T-cell (primary cell): Measurements from ENCODE around the gene MIS12. TPM values are rescaled to one million over a fixed set of nuclear protein-coding genes. Genes with fewer than 3 reads are reported as not detected.

ENCODE experiments used
- ATAC-seq, 4 experiments: fragments of 200-7000 bp in 3 of 4; fragments of 150-1000 bp in 1 of 4; cut with Tn5 transposase; replicated peaks in 1 of 4; 1 replicate in 3 of 4; 2 replicates in 1 of 4; pipeline ENCODE4 v1.10.0; 2021; ENCODE audit warnings: moderate library complexity in 3 of 4, mild to moderate bottlenecking in 2 of 4, moderate number of reproducible peaks in 1 of 4
- CTCF ChIA-PET, 2 donors: fragments of 300-600 bp; sonication (Branson Sonifier 250); formaldehyde crosslinking; loops; one replicate each; lab custom pipeline; 2022; ENCODE audit warnings: antibody characterized with exemption in 2 of 2; lab: Charles Lee
- POLR2A ChIA-PET, 2 donors: fragments of 300-600 bp; sonication (Branson Sonifier 250); formaldehyde crosslinking; loops; one replicate each; lab custom pipeline; 2022; ENCODE audit warnings: antibody characterized with exemption in 2 of 2; lab: Charles Lee
- DNase-seq, 35 experiments: peaks; one replicate each; pipeline versions ENCODE4 v3.0.0 to v3.0.0-alpha.2; 2013 to 2023
- H3K27ac ChIP-seq: one replicate; pipeline ENCODE4 v1.5.1; 2013; ENCODE audit warnings: low read length
- H3K27me3 ChIP-seq, 2 experiments: replicated peaks in 1 of 2; 1 replicate in 1 of 2; 2 replicates in 1 of 2; pipeline versions ENCODE4 v1.6.1 to v1.7.0; 2013; ENCODE audit warnings: low read length in 1 of 2, mixed read lengths in 1 of 2; ENCODE audit not compliant: control insufficient read depth in 2 of 2, insufficient read depth in 2 of 2; ENCODE audit errors: extremely low read depth in 1 of 2
- H3K36me3 ChIP-seq, 2 donors: 1 replicate in 1 of 2; 2 replicates in 1 of 2; pipeline versions ENCODE4 v1.6.1 to v1.7.0; 2013; ENCODE audit warnings: low read length in 1 of 2; ENCODE audit not compliant: control insufficient read depth in 2 of 2, insufficient read depth in 1 of 2; ENCODE audit errors: extremely low read depth in 1 of 2
- H3K4me1 ChIP-seq, 2 experiments: 1 replicate in 1 of 2; 2 replicates in 1 of 2; pipeline versions ENCODE4 v1.6.1 to v1.7.0; 2013; ENCODE audit warnings: low read length in 2 of 2, mixed read lengths in 1 of 2; ENCODE audit not compliant: insufficient read depth in 2 of 2, control insufficient read depth in 1 of 2; ENCODE audit errors: extremely low read depth in 1 of 2
- H3K4me3 ChIP-seq, 2 donors: 1 replicate in 1 of 2; 2 replicates in 1 of 2; pipeline versions ENCODE4 v1.5.1 to v1.7.0; 2013; ENCODE audit warnings: mild to moderate bottlenecking in 2 of 2, low read length in 1 of 2, moderate library complexity in 1 of 2; ENCODE audit not compliant: control insufficient read depth in 1 of 2; ENCODE audit errors: extremely low read depth in 1 of 2
- H3K9me3 ChIP-seq: 2 replicates; pipeline ENCODE4 v1.7.0; 2013
- H3K27ac Mint-ChIP-seq, 2 donors: one replicate each; pipeline ENCODE4 v1.8.0; 2020 to 2021; ENCODE audit warnings: mild to moderate bottlenecking in 2 of 2, mixed read lengths in 2 of 2
- H3K27me3 Mint-ChIP-seq, 2 donors: one replicate each; pipeline ENCODE4 v1.8.0; 2021 to 2022; ENCODE audit warnings: mixed read lengths in 2 of 2
- H3K36me3 Mint-ChIP-seq: one replicate; pipeline ENCODE4 v1.8.0; 2021; ENCODE audit warnings: mixed read lengths
- H3K4me1 Mint-ChIP-seq, 3 donors: one replicate each; pipeline ENCODE4 v1.8.0; 2020 to 2022; ENCODE audit warnings: mixed read lengths in 3 of 3, mild to moderate bottlenecking in 1 of 3
- H3K4me3 Mint-ChIP-seq, 3 donors: one replicate each; pipeline ENCODE4 v1.8.0; 2020 to 2022; ENCODE audit warnings: mild to moderate bottlenecking in 3 of 3, mixed read lengths in 3 of 3, moderate library complexity in 3 of 3
- H3K9me3 Mint-ChIP-seq, 3 donors: one replicate each; pipeline ENCODE4 v1.8.0; 2020 to 2022; ENCODE audit warnings: mixed read lengths in 3 of 3
- WGBS: methylation state at CpG from one replicate; pipeline ENCODE4 v1.1.5; 2013; ENCODE audit warnings: missing lambda C conversion rate; ENCODE audit not compliant: insufficient coverage; 5-methylcytosine and 5-hydroxymethylcytosine counted together
- total RNA-seq, 35 experiments: library from RNA in 6 of 35; stranded (reverse) in 6 of 35; fragments of 120-200 nt in 1 of 35; gene quantifications; one replicate each; pipeline versions ENCODE4 v1.2.1 to v1.2.4 and lab custom pipeline; 2013 to 2026

The MIS12 gene
- total RNA-seq, 5 donors from 2014 or later (not counting 1 experiment from before 2014, with no cell fraction given) = 18.0 to 35.9 (median 33.8) TPM

DNA sequence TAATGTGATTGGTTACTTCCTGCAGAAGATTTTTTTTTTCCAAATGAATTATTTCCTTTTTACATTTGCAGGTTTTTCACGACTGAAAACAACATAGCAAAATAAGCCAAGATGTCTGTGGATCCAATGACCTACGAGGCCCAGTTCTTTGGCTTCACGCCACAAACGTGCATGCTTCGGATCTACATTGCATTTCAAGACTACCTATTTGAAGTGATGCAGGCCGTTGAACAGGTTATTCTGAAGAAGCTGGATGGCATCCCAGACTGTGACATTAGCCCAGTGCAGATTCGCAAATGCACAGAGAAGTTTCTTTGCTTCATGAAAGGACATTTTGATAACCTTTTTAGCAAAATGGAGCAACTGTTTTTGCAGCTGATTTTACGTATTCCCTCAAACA, 2.4 kb downstream of the MIS12 start:
- DNase-seq (no peak), ATAC-seq (no peak)
- Histone ChIP-seq H3K9me3 (no peaks in the 10 kb centered on the region), H3K36me3 (peaks cover 0 to 36% of the 10 kb centered on the region in 2 donors), H3K4me3 (no peak overlapping the region), H3K27me3 (no peaks in the 10 kb centered on the region), H3K4me1 (peaks cover 20 to 25% of the 10 kb centered on the region in 2 experiments), H3K27ac (no peak overlapping the region)
- H3K9me3 Mint-ChIP-seq = peaks cover 0 to 4% (median 0%) of the 10 kb centered on the region in 3 donors
- H3K36me3 Mint-ChIP-seq = peaks cover 26% of the 10 kb centered on the region
- POLR2A ChIA-PET = interaction anchor here in 1 of 2 donors (0.6 kb wide), 1 partner anchor 9 kb away, joined by 4 read pairs; no protein-coding TSS in a partner anchor
- H3K27me3 Mint-ChIP-seq = no peaks in the 10 kb centered on the region
- 93% methylated on average over 8 of the region's 8 CpGs for WGBS
- H3K27ac Mint-ChIP-seq = peak overlapping the region in 1 of 2 donors; percentile 99
- CTCF ChIA-PET = no interaction called here
- H3K4me1 Mint-ChIP-seq = peaks cover 32 to 47% (median 47%) of the 10 kb centered on the region in 3 donors
- H3K4me3 Mint-ChIP-seq = peak overlapping the region in 2 of 3 donors; percentile 71 to 90

DNA sequence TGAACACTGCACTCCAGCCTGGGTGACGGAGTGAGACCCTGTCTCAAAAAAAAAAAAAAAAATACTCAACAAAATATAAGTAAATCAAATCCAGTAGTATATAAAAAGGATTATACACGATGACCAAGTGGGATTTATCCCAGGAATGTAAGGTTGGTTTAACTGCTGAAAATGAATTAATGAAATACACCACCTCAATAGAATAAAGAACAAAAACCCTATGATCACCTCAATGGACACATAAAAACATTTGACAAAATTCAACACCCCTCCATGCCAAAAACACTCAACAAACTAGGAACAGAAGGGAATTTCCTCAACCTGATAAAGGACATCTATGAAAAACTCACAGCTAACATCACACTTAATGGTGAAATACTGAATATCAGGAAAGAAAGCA, 6.6 kb downstream of the MIS12 start:
- Histone ChIP-seq H3K4me1 (no peaks in the 10 kb centered on the region), H3K4me3 (no peak overlapping the region), H3K36me3 (peaks cover 0 to 28% of the 10 kb centered on the region in 2 donors), H3K27ac (no peak overlapping the region), H3K9me3 (no peaks in the 10 kb centered on the region), H3K27me3 (no peaks in the 10 kb centered on the region)
- ChIA-PET CTCF (no interaction called here), POLR2A (interaction anchor here in 1 of 2 donors (0.5 kb wide), 1 partner anchor 75 kb away, joined by 4 read pairs; no protein-coding TSS in a partner anchor)
- Mint-ChIP-seq H3K9me3 (peaks cover 0 to 4% (median 0%) of the 10 kb centered on the region in 3 donors), H3K27ac (no peak overlapping the region), H3K4me1 (peaks cover 7 to 14% (median 11%) of the 10 kb centered on the region in 3 donors), H3K4me3 (no peak overlapping the region), H3K27me3 (no peaks in the 10 kb centered on the region), H3K36me3 (peaks cover 20% of the 10 kb centered on the region)
- no peak for ATAC-seq
- no peak for DNase-seq
- no CpG with 5 or more reads among the region's 2 CpGs for WGBS

DNA sequence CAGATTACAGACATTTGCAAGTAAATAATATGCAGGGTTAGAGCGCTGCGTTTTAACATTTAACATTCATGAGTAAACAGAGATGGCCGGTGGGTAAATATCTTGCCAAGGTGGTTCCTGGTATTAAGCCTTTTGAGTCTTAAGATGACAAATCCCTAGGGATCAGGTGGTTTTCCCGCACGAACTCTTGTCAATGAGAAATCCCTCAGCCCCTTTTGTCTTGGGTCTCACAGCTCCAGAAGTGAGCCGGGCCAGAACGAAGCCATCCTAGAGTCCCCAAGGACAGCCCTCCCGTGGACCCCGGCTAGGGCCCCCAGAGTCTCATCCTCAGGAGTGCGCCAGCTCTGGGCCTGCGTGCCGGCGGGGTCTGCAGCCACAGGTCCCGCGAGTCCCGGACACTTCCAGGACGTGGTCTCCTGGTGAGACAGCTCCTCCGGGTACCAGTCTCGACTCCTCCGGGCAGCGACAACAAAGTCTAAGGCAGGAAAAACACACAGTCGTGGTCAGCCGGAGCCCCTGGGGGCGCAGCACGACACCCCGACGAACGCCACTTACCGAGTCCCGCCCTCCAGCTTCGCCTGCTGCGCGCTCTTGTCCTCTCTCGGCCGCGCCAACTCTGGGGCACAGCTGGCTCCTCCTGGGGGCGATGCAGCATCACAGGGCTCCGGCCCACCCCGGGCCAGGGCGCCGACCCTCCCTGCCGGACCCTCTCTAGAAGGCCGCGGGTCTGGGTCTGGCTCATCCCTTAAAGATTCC, 13.3 kb downstream of the MIS12 start:
- Histone ChIP-seq H3K36me3 (peaks cover 4 to 12% of the 10 kb centered on the region in 2 donors), H3K4me1 (peaks cover 2 to 21% of the 10 kb centered on the region in 2 experiments), H3K9me3 (no peaks in the 10 kb centered on the region), H3K27me3 (no peaks in the 10 kb centered on the region), H3K4me3 (peak overlapping the region; percentile 60 to 64), H3K27ac (no peak overlapping the region)
- Mint-ChIP-seq H3K4me1 (peaks cover 16 to 25% (median 23%) of the 10 kb centered on the region in 3 donors), H3K27me3 (no peaks in the 10 kb centered on the region), H3K4me3 (peak overlapping the region; percentile 91 to 97 (median 93)), H3K9me3 (no peaks in the 10 kb centered on the region), H3K27ac (peak overlapping the region in 1 of 2 donors; percentile 90), H3K36me3 (peaks cover 8% of the 10 kb centered on the region)
- ATAC-seq = no peak
- WGBS = 75% methylated on average over 39 of the region's 44 CpGs
- ChIA-PET POLR2A (interaction anchor here (0.7 to 1.5 kb wide), 2 partner anchors 13 to 28 kb away, joined by 3 to 5 read pairs; partner anchors contain the start of genes DERL2 (in 1 of the 2) and MIS12 (in 1 of the 2)), CTCF (no interaction called here)
- peak in 2 of 35 experiments; percentile 13 to 19 for DNase-seq

DNA sequence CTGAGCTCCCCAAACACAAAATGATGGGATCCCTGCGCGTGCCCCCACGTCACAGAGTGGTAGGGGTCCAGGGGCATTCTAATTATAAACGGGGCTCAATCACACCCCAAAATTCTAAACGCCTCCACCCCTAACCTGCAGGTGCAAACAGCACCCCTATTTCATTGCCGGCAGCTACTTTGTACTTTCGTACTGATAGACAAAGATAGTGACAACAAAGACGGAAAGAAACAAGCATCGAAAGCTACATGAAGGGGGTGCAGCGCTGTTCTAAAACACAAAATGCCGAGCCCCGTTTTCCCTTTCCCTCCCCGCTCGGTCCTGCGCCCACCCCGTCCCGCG, 13.9 kb downstream of the MIS12 start:
- Mint-ChIP-seq H3K4me1 (peaks cover 16 to 25% (median 23%) of the 10 kb centered on the region in 3 donors), H3K27ac (peak overlapping the region; percentile 88 to 90), H3K27me3 (no peaks in the 10 kb centered on the region), H3K36me3 (peaks cover 8% of the 10 kb centered on the region), H3K9me3 (no peaks in the 10 kb centered on the region), H3K4me3 (peak overlapping the region; percentile 91 to 97 (median 93))
- 8% methylated on average over 13 of the region's 18 CpGs for WGBS
- H3K9me3 ChIP-seq = no peaks in the 10 kb centered on the region
- no peak for ATAC-seq
- no peak overlapping the region for H3K27ac ChIP-seq
- peak in 4 of 35 experiments; percentile 7 to 39 (median 29) for DNase-seq
- peak overlapping the region; percentile 60 to 64 for H3K4me3 ChIP-seq
- H3K27me3 ChIP-seq = no peaks in the 10 kb centered on the region
- POLR2A ChIA-PET = interaction anchor here (0.7 to 1.5 kb wide), 2 partner anchors 14 to 29 kb away, joined by 3 to 5 read pairs; partner anchors contain the start of genes DERL2 (in 1 of the 2) and MIS12 (in 1 of the 2)
- H3K36me3 ChIP-seq = peaks cover 4 to 12% of the 10 kb centered on the region in 2 donors
- CTCF ChIA-PET = no interaction called here
- peaks cover 2 to 21% of the 10 kb centered on the region in 2 experiments for H3K4me1 ChIP-seq

DNA sequence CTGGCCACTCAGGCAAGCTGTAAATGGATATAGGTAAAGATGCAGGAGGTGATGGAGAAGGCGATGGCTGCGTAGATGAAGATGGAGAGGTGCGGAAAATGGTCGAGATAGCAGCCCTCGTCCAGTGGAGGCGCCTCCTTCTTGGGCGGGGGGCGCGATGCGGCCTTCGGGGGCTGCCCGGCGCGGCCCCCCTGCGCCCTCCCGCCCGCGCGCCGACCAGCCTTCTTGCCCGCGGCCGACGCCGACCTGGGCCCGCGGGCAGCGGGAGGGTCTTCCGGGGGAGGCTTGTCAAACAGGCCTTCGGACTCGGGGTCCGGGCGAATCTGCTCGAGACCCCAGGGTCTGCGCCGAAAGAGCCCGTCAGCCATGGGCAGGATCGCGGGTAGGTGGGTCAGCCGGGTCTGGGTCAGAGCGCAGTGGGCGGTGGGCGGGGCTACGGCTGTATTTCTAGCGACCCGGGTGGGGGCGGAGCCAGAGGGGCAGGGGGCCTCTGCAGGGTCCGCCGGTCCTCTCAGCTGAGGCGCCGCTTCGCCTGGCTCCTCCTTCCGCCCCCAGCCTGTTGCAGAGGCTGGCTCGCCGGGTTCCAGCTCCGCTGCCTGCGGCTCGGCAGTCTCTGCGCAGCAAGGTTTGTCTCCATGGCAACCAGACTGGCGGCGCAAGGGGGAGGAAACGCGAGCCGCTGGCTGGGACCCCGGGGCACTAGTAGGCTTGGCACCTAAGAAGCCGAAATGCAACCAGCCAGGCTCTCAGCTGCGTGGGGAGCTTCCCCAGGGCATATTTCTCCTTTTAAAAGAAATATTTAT, 14.4 kb downstream of the MIS12 start:
- Mint-ChIP-seq H3K9me3 (no peaks in the 10 kb centered on the region), H3K27me3 (no peaks in the 10 kb centered on the region), H3K27ac (peak overlapping the region; percentile 88 to 90), H3K36me3 (peaks cover 14% of the 10 kb centered on the region), H3K4me3 (peak overlapping the region; percentile 91 to 97 (median 93)), H3K4me1 (peaks cover 16 to 25% (median 23%) of the 10 kb centered on the region in 3 donors)
- peaks cover 2 to 21% of the 10 kb centered on the region in 2 experiments for H3K4me1 ChIP-seq
- WGBS = under 1% methylated on average over 65 of the region's 67 CpGs
- ATAC-seq = peak; percentile 86 to 96 (median 94)
- CTCF ChIA-PET = interaction anchor here (0.6 to 1.2 kb wide), 3 partner anchors 10 to 465 kb away, joined by 3 to 4 read pairs (median 3); no protein-coding TSS in a partner anchor
- H3K36me3 ChIP-seq = peaks cover 5 to 17% of the 10 kb centered on the region in 2 donors
- H3K27me3 ChIP-seq = no peaks in the 10 kb centered on the region
- POLR2A ChIA-PET = interaction anchor here in 1 of 2 donors (1.5 kb wide), 1 partner anchor 14 kb away, joined by 5 read pairs; the partner anchor contains the start of genes DERL2 and MIS12
- peak; percentile 44 to 88 (median 74) for DNase-seq
- no peaks in the 10 kb centered on the region for H3K9me3 ChIP-seq
- peak overlapping the region; percentile 60 to 64 for H3K4me3 ChIP-seq
- peak overlapping the region; percentile 59 for H3K27ac ChIP-seq
